Tibial artery (tissue), 4 donors: ENCODE results near the gene SCUBE2.
"Not testable (repeated sequence)": the region's sequence is repeated elsewhere in the genome, so short reads cannot be mapped to it uniquely, and the experiment has no call there.

Experiments
- DNase-seq, 2 donors: peaks; one replicate each; pipeline ENCODE4 v3.0.0-alpha.2; 2019
- H3K27ac ChIP-seq, 2 donors: fragments of 200-600 bp; sonication (generic) in 1 of 2; 1 replicate in 1 of 2; 2 replicates in 1 of 2; pipeline ENCODE4 v1.5.1; 2018 to 2019; ENCODE audit warnings: mild to moderate bottlenecking in 1 of 2
- H3K27me3 ChIP-seq, 2 donors: fragments of 200-600 bp; sonication (generic) in 1 of 2; one replicate each; pipeline versions ENCODE4 v1.5.1 to v1.6.0; 2016 to 2019
- H3K36me3 ChIP-seq, 3 donors: fragments of 200-600 bp; sonication (generic) in 2 of 3; one replicate each; pipeline ENCODE4 v1.5.1; 2016 to 2019; ENCODE audit warnings: mild to moderate bottlenecking in 2 of 3
- H3K4me1 ChIP-seq, 4 donors: fragments of 200-600 bp; sonication (generic) in 2 of 4; 1 replicate in 3 of 4; 2 replicates in 1 of 4; pipeline ENCODE4 v1.5.1; 2016 to 2019
- H3K4me3 ChIP-seq, 2 donors: fragments of 200-600 bp; sonication (generic) in 1 of 2; 1 replicate in 1 of 2; 2 replicates in 1 of 2; pipeline ENCODE4 v1.5.1; 2018 to 2019; ENCODE audit warnings: mild to moderate bottlenecking in 2 of 2
- H3K9me3 ChIP-seq, 3 donors: fragments of 200-600 bp; sonication (generic) in 1 of 3; one replicate each; pipeline ENCODE4 v1.5.1; 2016 to 2019
- intact Hi-C: fragments of 100-400 bp; cut with DNase I; formaldehyde crosslinking; loops from one replicate; pipeline ENCODE4 v1.15.0; 2023; ENCODE audit warnings: low total_unique reads
- TF ChIP-seq, protein P1 (sequence below), 2 experiments: fragments of 200-600 bp in 1 of 2; fragments of 450-650 bp in 1 of 2; IDR thresholded peaks; one replicate each; pipeline ENCODE4 v1.5.1; 2017 to 2019; ENCODE audit warnings: antibody characterized with exemption in 2 of 2, mild to moderate bottlenecking in 1 of 2, moderate library complexity in 1 of 2

SCUBE2 gene

DNA sequence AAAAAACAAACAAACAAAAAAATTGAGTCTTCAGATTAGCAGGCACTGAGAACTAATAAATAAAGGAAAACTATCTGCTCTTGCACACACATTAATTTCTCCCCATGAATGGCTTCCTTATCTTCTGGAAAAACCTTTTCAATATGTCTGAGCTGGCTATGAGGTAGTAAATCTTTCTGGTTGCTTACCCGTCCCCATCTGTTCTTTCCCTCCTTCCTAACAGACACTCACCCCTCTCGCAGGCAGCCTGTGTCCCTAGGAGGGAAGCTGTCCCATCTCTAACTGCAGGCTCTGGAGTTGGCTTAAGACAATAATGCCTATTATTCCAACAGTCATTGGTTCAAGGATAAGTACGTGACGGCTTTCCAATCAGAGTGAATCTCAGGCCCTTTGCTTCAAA is 8.2 kb upstream of the SCUBE2 start:
- Histone ChIP-seq H3K4me3 (no peak overlapping the region), H3K27ac (no peak overlapping the region), H3K9me3 (no peaks in the 10 kb centered on the region), H3K36me3 (no peaks in the 10 kb centered on the region), H3K27me3 (peaks cover 0 to 9% of the 10 kb centered on the region in 2 donors), H3K4me1 (no peaks in the 10 kb centered on the region)
- no peak for DNase-seq
- intact Hi-C loops, result no loop called here
- TF ChIP-seq, protein P1, sequence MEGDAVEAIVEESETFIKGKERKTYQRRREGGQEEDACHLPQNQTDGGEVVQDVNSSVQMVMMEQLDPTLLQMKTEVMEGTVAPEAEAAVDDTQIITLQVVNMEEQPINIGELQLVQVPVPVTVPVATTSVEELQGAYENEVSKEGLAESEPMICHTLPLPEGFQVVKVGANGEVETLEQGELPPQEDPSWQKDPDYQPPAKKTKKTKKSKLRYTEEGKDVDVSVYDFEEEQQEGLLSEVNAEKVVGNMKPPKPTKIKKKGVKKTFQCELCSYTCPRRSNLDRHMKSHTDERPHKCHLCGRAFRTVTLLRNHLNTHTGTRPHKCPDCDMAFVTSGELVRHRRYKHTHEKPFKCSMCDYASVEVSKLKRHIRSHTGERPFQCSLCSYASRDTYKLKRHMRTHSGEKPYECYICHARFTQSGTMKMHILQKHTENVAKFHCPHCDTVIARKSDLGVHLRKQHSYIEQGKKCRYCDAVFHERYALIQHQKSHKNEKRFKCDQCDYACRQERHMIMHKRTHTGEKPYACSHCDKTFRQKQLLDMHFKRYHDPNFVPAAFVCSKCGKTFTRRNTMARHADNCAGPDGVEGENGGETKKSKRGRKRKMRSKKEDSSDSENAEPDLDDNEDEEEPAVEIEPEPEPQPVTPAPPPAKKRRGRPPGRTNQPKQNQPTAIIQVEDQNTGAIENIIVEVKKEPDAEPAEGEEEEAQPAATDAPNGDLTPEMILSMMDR (IDR thresholded peaks at IDR 0.05), result no peak

DNA sequence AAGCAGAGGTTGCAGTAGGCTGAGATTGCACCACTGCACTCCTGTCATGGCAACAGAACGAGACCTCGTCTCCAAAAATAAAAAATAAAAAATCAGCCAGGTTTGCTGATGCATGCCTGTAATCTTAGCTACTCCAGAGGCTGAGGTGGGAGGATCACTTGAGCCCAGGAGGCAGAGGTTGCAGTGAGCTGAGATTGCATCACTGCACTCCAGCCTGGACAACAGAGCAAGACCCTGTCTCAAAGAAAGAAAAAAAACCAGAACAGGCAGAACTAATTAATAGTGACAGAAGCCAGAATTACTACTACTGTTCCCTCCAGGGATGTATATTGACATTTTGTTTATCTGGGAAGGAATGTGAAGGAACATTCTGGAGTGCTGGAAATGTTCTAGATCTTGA is 7.1 kb upstream of the SCUBE2 start:
- DNase-seq, H3K4me3 ChIP-seq, H3K4me1 ChIP-seq, H3K27ac ChIP-seq, H3K36me3 ChIP-seq, intact Hi-C loops, H3K9me3 ChIP-seq: not testable (repeated sequence)
- H3K27me3 ChIP-seq, result peaks cover 0 to 21% of the 10 kb centered on the region in 2 donors

DNA sequence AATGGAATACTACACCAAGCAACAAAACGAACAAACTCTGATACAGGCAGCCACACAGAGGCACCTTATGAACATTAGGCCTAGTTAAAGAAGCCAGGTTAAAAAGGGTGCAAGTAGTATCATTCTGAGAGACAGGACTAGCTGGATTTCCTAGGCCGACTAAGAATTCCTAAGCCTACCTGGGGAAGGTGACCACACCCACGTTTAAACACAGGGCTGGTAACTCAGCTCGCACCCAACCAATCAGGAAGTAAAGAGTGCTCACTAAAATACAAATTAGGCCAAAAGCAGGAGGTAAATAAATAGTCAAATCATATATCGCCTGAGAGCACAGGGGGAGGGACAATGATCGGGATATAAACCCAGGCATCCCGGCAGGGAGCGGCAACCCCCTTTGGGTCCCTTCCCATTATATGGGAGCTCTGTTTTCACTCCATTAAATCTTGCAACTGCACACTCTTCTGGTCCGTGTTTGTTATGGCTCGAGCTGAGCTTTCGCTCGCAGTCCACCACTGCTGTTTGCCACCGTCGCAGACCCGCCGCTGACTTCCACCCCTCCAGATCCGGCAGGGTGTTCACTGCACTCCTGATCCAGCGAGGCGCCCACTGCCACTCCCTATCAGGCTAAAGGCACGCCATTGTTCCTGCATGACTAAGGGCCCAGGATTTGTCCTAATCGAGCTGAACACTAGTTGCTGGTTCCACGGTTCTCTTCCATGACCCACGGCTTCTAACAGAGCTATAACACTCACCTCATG is 6.0 kb upstream of the SCUBE2 start:
- intact Hi-C loops, DNase-seq, H3K4me3 ChIP-seq, H3K9me3 ChIP-seq, H3K4me1 ChIP-seq, H3K27ac ChIP-seq, H3K36me3 ChIP-seq: not testable (repeated sequence)
- H3K27me3 ChIP-seq, result peaks cover 0 to 28% of the 10 kb centered on the region in 2 donors

GRCh38 chr11:9096427-9096826 is 5.0 kb upstream of the SCUBE2 start:
- H3K27ac ChIP-seq, result no peak overlapping the region
- DNase-seq, result no peak
- H3K4me1 ChIP-seq, result peaks cover 0 to 9% (median 3%) of the 10 kb centered on the region in 4 donors
- H3K36me3 ChIP-seq, result no peaks in the 10 kb centered on the region
- no peak overlapping the region for H3K4me3 ChIP-seq
- intact Hi-C loops, result no loop called here
- TF ChIP-seq, protein P1 (IDR thresholded peaks at IDR 0.05), result no peak
- H3K27me3 ChIP-seq, result peaks cover 0 to 36% of the 10 kb centered on the region in 2 donors
- no peaks in the 10 kb centered on the region for H3K9me3 ChIP-seq

GRCh38 chr11:9095421-9095820 is 4.0 kb upstream of the SCUBE2 start:
- Histone ChIP-seq H3K27ac (no peak overlapping the region), H3K4me3 (no peak overlapping the region), H3K9me3 (no peaks in the 10 kb centered on the region), H3K27me3 (peaks cover 0 to 46% of the 10 kb centered on the region in 2 donors), H3K36me3 (no peaks in the 10 kb centered on the region), H3K4me1 (peaks cover 0 to 17% (median 10%) of the 10 kb centered on the region in 4 donors)
- intact Hi-C loops, result no loop called here
- no peak for DNase-seq
- TF ChIP-seq, protein P1 (IDR thresholded peaks at IDR 0.05), result no peak

- peaks cover 0 to 17% (median 10%) of the 10 kb centered on the region in 4 donors for H3K4me1 ChIP-seq
- H3K4me3 ChIP-seq, result no peak overlapping the region
- peaks cover 0 to 46% of the 10 kb centered on the region in 2 donors for H3K27me3 ChIP-seq
- H3K27ac ChIP-seq, result no peak overlapping the region
- no peaks in the 10 kb centered on the region for H3K9me3 ChIP-seq
- TF ChIP-seq, protein P1 (IDR thresholded peaks at IDR 0.05), result no peak
- DNase-seq, result no peak
- intact Hi-C loops, result no loop called here
- H3K36me3 ChIP-seq, result no peaks in the 10 kb centered on the region
Observed at GRCh38 chr11:9094420-9094819, 3.0 kb upstream of the SCUBE2 start.
